Esophagus (tissue), 2 donors: Measurements from ENCODE around the gene FBXO34. TPM values are rescaled to one million over a fixed set of nuclear protein-coding genes. Genes with fewer than 3 reads are reported as not detected.
A peak's percentile ranks its signal among the peaks of the same experiment; 100 is the strongest.

Experiments used
- H3K27ac ChIP-seq, 2 donors: one replicate each; pipeline ENCODE4 v1.5.1; 2013; ENCODE audit warnings: low read depth in 2 of 2, mild to moderate bottlenecking in 2 of 2, inconsistent platforms in 1 of 2, low read length in 1 of 2, moderate library complexity in 1 of 2
- H3K27me3 ChIP-seq, 2 donors: one replicate each; pipeline ENCODE4 v1.6.1; 2013; ENCODE audit warnings: low read length in 2 of 2, control low read depth in 1 of 2, mild to moderate bottlenecking in 1 of 2; ENCODE audit not compliant: insufficient read depth in 2 of 2, control insufficient read depth in 1 of 2
- H3K36me3 ChIP-seq, 2 donors: one replicate each; pipeline ENCODE4 v1.6.1; 2013; ENCODE audit warnings: low read length in 1 of 2; ENCODE audit not compliant: control insufficient read depth in 2 of 2, insufficient read depth in 2 of 2
- H3K4me1 ChIP-seq, 2 donors: one replicate each; pipeline ENCODE4 v1.6.1; 2013; ENCODE audit warnings: low read length in 1 of 2; ENCODE audit not compliant: control insufficient read depth in 2 of 2, insufficient read depth in 2 of 2
- H3K4me3 ChIP-seq, 2 donors: one replicate each; pipeline ENCODE4 v1.5.1; 2013; ENCODE audit warnings: low read length in 2 of 2, mild to moderate bottlenecking in 2 of 2, low read depth in 1 of 2, moderate library complexity in 1 of 2
- H3K9me3 ChIP-seq, 2 donors: one replicate each; pipeline ENCODE4 v1.6.1; 2013; ENCODE audit warnings: mild to moderate bottlenecking in 2 of 2, low read depth in 1 of 2, low read length in 1 of 2, moderate library complexity in 1 of 2; ENCODE audit not compliant: control insufficient read depth in 2 of 2, insufficient read depth in 1 of 2
- WGBS, 2 donors: extraction: QIAGEN DNeasy Blood & Tissue Kit; methylation state at CpG; one replicate each; pipeline ENCODE4 v1.1.7; 2013; 5-methylcytosine and 5-hydroxymethylcytosine counted together
- polyA plus RNA-seq, 2 donors: library from polyadenylated mRNA; stranded (reverse); fragments of 200-250 nt; gene quantifications; one replicate each; pipeline ENCODE4 v1.2.3, GENCODE V29; 2013
- donor health status: healthy with polysubstance abuse.
- donor health status: Bipolar disorder and iron deficiency.

The FBXO34 gene
- polyA plus RNA-seq, 2 donors: 24.3 to 36.8 TPM

GRCh38 chr14:55281316-55281839 lies 10.2 kb downstream of the FBXO34 start:
- H3K27me3 ChIP-seq: no peaks in the 10 kb centered on the region
- no peak overlapping the region for H3K27ac ChIP-seq
- 73 to 79% methylated on average over 6 of the region's 6 CpGs for WGBS, 2 donors
- no peak overlapping the region for H3K4me3 ChIP-seq
- peaks cover 0 to 3% of the 10 kb centered on the region in 2 donors for H3K36me3 ChIP-seq
- no peaks in the 10 kb centered on the region for H3K9me3 ChIP-seq
- H3K4me1 ChIP-seq: peaks cover 0 to 2% of the 10 kb centered on the region in 2 donors

DNA sequence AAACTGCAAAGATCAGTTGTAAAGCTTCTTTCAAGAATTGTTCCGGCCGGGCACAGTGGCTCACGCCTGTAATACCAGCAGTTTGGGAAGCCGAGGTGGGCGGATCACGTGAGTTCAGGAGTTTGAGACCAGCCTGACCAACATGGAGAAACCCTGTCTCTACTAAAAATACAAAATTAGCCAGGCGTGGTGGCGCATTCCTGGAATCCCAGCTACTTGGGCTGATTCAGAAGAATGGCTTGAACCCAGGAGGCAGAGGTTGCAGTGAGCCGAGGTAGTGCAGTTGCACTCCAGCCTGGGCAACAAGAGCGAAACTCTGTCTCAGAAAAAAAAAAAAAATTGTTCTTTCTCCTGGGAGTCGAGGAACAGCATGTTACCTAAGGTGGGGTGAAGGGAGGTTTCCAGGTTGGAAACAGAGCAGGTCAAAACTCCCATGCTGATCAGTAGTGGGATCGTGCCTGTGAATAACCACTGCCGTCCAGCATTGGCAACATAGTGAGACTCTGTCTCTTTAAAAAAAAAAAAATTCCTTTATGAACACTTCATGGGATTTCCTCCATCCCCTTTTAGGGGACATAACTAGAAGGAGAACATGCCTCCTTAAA lies 13.9 kb downstream of the FBXO34 start:
- H3K9me3 ChIP-seq: no peaks in the 10 kb centered on the region
- 88 to 92% methylated on average over 13 of the region's 13 CpGs for WGBS, 2 donors
- no peak overlapping the region for H3K4me3 ChIP-seq
- H3K36me3 ChIP-seq: peaks cover 0 to 3% of the 10 kb centered on the region in 2 donors
- H3K4me1 ChIP-seq: no peaks in the 10 kb centered on the region
- H3K27me3 ChIP-seq: no peaks in the 10 kb centered on the region
- no peak overlapping the region for H3K27ac ChIP-seq

DNA sequence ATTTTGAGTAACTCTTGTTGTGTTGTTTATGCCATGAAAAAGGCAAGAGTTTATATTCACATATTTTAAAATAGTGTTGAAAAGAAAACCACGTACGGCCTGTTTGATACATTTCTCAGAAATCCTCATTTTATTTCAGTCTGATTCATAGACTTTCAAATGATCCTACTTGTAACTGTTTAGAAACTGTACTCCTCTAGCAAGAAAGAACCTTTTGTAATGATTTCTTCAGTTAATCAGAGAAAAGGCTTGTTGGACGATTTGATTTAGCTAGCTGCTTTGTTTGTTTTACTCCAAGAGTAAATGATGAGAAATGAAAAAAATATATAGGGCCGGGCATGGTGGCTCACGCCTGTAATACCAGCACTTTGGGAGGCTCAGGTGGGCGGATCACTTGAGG lies 17.2 kb downstream of the FBXO34 start:
- Histone ChIP-seq H3K27ac (no peak overlapping the region), H3K27me3 (no peaks in the 10 kb centered on the region), H3K9me3 (no peaks in the 10 kb centered on the region), H3K4me3 (no peak overlapping the region), H3K36me3 (no peaks in the 10 kb centered on the region), H3K4me1 (no peaks in the 10 kb centered on the region)
- WGBS, 2 donors: 79 to 80% methylated on average over 6 of the region's 6 CpGs

DNA sequence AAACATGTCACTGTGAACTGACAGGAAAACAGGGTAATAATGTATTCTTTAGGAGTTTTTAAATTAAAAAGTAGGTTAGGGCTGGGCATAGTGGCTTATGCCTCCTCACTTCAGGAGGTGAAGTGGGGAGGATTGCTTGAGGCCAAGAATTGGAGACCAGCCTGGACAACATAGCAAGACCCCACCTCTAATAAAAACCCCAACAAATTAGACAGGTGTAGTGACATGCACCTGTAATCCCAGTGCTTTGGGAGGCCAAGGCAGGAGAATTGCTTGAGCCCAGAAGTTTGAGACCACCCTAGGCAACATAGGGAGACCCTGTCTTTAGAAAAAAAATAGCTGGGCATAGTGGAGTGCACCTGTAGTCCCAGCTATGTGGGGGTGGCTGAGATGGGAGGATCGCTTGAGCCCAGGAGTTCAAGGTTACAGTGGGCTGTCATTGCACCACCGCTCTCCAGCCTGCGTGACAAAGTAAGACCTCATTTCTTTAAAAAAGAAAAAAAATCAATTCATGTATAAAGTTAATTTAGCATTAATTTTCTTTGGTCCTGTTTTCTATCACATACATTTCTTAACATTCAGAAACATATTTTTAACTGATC lies 20.4 kb downstream of the FBXO34 start:
- WGBS, 2 donors: 89 to 99% methylated on average over 3 of the region's 3 CpGs
- Histone ChIP-seq H3K4me1 (no peaks in the 10 kb centered on the region), H3K27ac (no peak overlapping the region), H3K27me3 (no peaks in the 10 kb centered on the region), H3K9me3 (no peaks in the 10 kb centered on the region), H3K4me3 (no peak overlapping the region), H3K36me3 (no peaks in the 10 kb centered on the region)

DNA sequence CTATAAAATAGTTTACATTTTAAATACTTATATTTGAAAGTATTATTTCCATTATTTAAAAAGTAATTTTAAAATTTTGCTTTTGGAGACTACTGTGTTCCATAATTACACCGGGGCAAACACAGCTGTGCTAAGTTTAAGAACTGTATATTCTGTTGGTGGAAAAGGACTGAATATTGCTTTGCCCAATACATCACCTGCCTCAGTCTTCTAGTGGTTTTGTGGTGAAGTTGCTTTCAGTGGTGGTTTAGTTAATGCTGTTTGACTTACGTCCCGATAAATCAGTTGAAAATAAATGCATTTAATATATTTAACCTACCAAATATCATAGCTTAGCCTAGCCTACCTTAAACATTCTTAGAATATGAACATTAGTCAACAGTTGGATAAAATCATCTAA lies 23.4 kb downstream of the FBXO34 start:
- Histone ChIP-seq H3K4me1 (peaks cover 0 to 2% of the 10 kb centered on the region in 2 donors), H3K36me3 (peaks cover 0 to 2% of the 10 kb centered on the region in 2 donors), H3K4me3 (no peak overlapping the region), H3K27ac (no peak overlapping the region), H3K27me3 (no peaks in the 10 kb centered on the region), H3K9me3 (no peaks in the 10 kb centered on the region)
- 73 to 82% methylated on average over 3 of the region's 3 CpGs for WGBS, 2 donors

GRCh38 chr14:55297611-55298499 lies 26.6 kb downstream of the FBXO34 start:
- Histone ChIP-seq H3K36me3 (peaks cover 0 to 2% of the 10 kb centered on the region in 2 donors), H3K4me3 (peak overlapping the region in 1 of 2 donors; percentile 29)

GRCh38 chr14:55298500-55298822 lies 27.2 kb downstream of the FBXO34 start:
- 93 to 95% methylated on average over 22 of the region's 22 CpGs for WGBS, 2 donors
- peaks cover 0 to 6% of the 10 kb centered on the region in 2 donors for H3K4me1 ChIP-seq
- no peaks in the 10 kb centered on the region for H3K9me3 ChIP-seq
- H3K4me3 ChIP-seq: no peak overlapping the region
- H3K36me3 ChIP-seq: peaks cover 0 to 2% of the 10 kb centered on the region in 2 donors
- peak overlapping the region in 1 of 2 donors; percentile 6 for H3K27ac ChIP-seq
- H3K27me3 ChIP-seq: no peaks in the 10 kb centered on the region

More at GRCh38 chr14:55297611-55298499, 26.6 kb downstream of the FBXO34 start:
- H3K9me3 ChIP-seq: no peaks in the 10 kb centered on the region
- peaks cover 0 to 6% of the 10 kb centered on the region in 2 donors for H3K4me1 ChIP-seq
- H3K27ac ChIP-seq: peak overlapping the region; percentile 6 to 51
- WGBS, 2 donors: 31 to 32% methylated on average over 6 of the region's 6 CpGs
- no peaks in the 10 kb centered on the region for H3K27me3 ChIP-seq

DNA sequence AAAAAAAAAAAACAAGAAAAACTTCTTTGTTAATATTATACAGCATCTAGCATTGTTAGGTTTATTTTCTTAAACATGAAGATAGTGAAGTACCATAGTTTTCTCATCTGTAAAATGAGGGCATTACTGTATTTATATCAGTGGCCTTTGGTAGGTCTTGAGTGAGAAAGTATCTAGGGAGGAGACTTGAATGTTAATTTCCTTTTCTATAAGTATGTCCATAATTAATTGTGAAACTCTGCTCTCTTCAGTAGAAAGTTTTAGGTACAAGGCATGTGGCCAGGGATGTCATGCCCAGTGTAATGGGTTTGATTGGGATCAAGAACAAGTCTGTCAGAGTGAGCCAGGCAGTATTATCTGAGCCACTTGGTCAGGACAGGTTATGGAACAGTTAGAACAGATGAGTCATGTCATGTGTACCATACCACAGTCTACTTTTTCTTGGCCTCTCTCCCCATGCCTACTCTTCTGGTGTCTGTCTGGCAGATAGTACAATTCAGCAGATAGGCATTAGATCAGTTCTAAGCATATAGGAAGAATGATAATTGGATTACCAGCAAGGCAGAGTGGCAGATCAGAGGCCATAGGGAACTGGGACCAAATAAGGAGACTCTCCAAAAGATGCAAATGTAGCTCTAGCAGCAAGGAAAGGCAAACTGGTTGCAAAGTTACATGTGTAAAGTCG lies 30.4 kb downstream of the FBXO34 start:
- Histone ChIP-seq H3K4me3 (no peak overlapping the region), H3K9me3 (no peaks in the 10 kb centered on the region), H3K4me1 (peaks cover 0 to 7% of the 10 kb centered on the region in 2 donors), H3K27me3 (no peaks in the 10 kb centered on the region), H3K27ac (peak overlapping the region in 1 of 2 donors; percentile 21), H3K36me3 (peaks cover 0 to 2% of the 10 kb centered on the region in 2 donors)
- WGBS, 2 donors: 71 to 82% methylated on average over 1 of the region's 1 CpG
